Measurements from ENCODE around the gene PRLR. TPM values are rescaled to one million over a fixed set of nuclear protein-coding genes. Genes with fewer than 3 reads are reported as not detected.

PRLR gene
- total and polyA plus RNA-seq, 8 donors: 0.61 to 16.6 (median 8.1) TPM

- WGBS, 2 donors: 69 to 70% methylated on average over 7 of the region's 7 CpGs
- DNase-seq: peak in 3 of 6 donors; percentile 42 to 76 (median 47)
- peaks cover 0 to 3% (median 0%) of the 10 kb centered on the region in 3 donors for H3K4me1 ChIP-seq
- peak in 3 of 4 donors; percentile 55 to 66 (median 62) for TF ChIP-seq CTCF (IDR thresholded peaks at IDR 0.05)
- no peaks in the 10 kb centered on the region for H3K36me3 ChIP-seq
- no peak overlapping the region for H3K4me3 ChIP-seq
- no peaks in the 10 kb centered on the region for H3K9me3 ChIP-seq
- intact Hi-C loops (cut with DNase I): loop anchor here in 2 of 3 donors (10.0 kb wide), 2 partner anchors 105 to 835 kb away; no protein-coding TSS in a partner anchor
- no peak for FAIRE-seq
- no peaks in the 10 kb centered on the region for H3K27me3 ChIP-seq
- ATAC-seq: peak; percentile 75 to 92 (median 91)
- H3K27ac ChIP-seq: no peak overlapping the region
Observed at GRCh38 chr5:35089334-35090314, 140.7 kb downstream of the PRLR start.

DNA sequence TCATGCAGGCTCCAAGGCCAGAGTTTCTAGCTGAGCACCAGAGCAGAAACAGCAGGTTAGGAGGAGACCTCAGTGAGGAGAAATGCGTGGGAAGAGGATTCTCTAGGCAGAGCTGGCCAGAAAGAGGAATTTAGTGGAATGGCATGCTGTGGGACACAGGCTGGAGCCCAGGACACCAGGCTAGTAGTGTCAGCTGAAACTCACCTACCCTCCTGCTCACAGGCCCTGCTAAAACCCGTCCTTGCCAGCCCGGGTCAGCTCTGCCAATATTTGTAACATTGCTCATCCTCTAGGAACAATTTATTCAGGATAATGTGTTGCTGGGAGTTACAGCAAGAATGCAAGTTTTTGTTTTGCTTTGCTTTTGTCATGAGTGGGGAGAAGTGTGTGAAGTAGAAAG, 142.3 kb downstream of the PRLR start:
- FAIRE-seq: no peak
- Histone ChIP-seq H3K36me3 (no peaks in the 10 kb centered on the region), H3K9me3 (no peaks in the 10 kb centered on the region), H3K4me3 (no peak overlapping the region), H3K4me1 (no peaks in the 10 kb centered on the region), H3K27me3 (no peaks in the 10 kb centered on the region), H3K27ac (no peak overlapping the region)
- 79 to 80% methylated on average over 3 of the region's 3 CpGs for WGBS, 2 donors
- no peak for DNase-seq
- no peak for TF ChIP-seq CTCF (IDR thresholded peaks at IDR 0.05)
- ATAC-seq: no peak
- intact Hi-C loops (cut with DNase I): loop anchor here in 1 of 3 donors (10.0 kb wide), 1 partner anchor 837 kb away; no protein-coding TSS in a partner anchor

DNA sequence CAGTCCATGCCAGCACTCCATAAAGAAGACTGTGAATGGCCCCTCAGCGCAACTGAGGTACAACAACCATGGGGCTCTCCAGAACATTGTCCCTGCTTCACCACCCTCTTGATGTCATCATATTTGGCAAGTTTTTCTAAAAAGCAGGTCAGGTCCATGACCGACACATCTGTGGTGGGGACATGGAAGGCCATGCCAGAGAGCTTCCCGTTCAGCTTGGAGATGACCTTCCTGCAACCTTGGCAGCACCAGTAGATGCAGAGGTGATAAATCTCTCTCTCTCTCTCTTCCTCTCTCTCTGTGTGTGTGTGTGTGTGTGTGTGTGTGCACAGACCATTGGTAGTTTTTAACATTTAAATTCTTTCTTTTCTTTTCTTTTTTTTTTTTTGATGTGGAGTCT, 147.1 kb downstream of the PRLR start:
- FAIRE-seq (no peak), DNase-seq (no peak), ATAC-seq (no peak)
- WGBS, 2 donors: 83 to 88% methylated on average over 3 of the region's 3 CpGs
- no peak for TF ChIP-seq CTCF (IDR thresholded peaks at IDR 0.05)
- Histone ChIP-seq H3K9me3 (no peaks in the 10 kb centered on the region), H3K4me3 (no peak overlapping the region), H3K27ac (no peak overlapping the region), H3K36me3 (no peaks in the 10 kb centered on the region), H3K27me3 (no peaks in the 10 kb centered on the region), H3K4me1 (no peaks in the 10 kb centered on the region)
- intact Hi-C loops (cut with DNase I): loop anchor here in 1 of 3 donors (10.0 kb wide), 1 partner anchor 842 kb away; no protein-coding TSS in a partner anchor

DNA sequence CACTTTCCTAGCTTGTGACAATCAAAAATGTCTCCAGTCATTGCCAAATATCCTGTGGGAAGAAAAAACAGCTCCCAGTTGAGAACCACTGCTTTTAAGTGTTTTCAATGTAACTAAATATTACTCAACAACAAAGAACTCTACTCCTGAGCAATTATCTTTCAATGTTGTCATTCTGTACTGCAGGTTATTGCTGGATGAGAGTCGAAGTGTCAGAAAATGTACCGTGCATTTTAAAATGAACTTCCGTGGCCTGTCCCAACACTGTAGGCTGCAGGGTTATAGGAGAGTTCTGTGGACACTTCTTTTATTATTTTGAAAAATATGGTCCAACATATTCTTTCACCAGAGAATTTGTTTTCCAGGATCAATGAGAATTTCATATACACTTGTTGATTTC, 147.8 kb downstream of the PRLR start:
- ATAC-seq: no peak
- Histone ChIP-seq H3K4me3 (no peak overlapping the region), H3K27me3 (no peaks in the 10 kb centered on the region), H3K9me3 (no peaks in the 10 kb centered on the region), H3K36me3 (no peaks in the 10 kb centered on the region), H3K4me1 (no peaks in the 10 kb centered on the region), H3K27ac (no peak overlapping the region)
- no peak for DNase-seq
- 91 to 93% methylated on average over 3 of the region's 3 CpGs for WGBS, 2 donors
- intact Hi-C loops (cut with DNase I): loop anchor here in 1 of 3 donors (10.0 kb wide), 1 partner anchor 842 kb away; no protein-coding TSS in a partner anchor
- no peak for TF ChIP-seq CTCF (IDR thresholded peaks at IDR 0.05)
- no peak for FAIRE-seq
